DMS153 treated with DMSO at 0.1 percent for 48 hours (cell line): ENCODE results near the gene DACH2.
"Not testable (repeated sequence)": the region's sequence is repeated elsewhere in the genome, so short reads cannot be mapped to it uniquely, and the experiment has no call there.

Source experiments
- DNase-seq: peaks from one replicate; lab custom pipeline; 2025; ENCODE audit not compliant: unreplicated experiment; lab: John Stamatoyannopoulos, UW

Gene DACH2

DNA sequence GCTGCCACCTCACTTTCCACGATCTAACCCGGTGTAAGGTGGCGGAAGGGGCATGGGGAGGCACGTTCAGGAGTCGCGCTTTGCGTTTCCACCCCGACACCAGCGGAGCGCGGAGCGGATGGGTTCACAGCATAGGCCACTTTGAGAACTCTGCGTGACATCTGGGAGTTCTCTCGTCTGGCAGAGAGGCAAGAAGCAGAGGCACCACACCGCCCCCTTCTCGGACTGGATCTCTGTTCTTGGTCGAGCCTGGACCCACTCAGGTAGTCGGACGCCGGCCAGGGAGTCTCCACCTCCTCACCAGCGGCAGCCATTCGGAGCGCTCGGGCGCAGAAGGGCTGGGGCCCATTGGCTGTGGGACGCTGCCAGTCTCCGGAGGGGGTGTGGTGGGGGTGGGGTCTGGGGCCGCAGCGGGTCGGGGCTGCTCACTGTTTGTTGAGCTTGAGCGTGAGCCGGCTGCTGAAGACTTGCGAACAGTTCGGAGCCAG lies at the start of gene DACH2:
Gene DACH2 (plus strand): TSS at position 428 of the 488 bp plus-strand sequence.
- no peak for DNase-seq

GRCh38 chrX:86102341-86102740 lies 45.9 kb upstream of the DACH2 start:
- DNase-seq, result no peak

DNA sequence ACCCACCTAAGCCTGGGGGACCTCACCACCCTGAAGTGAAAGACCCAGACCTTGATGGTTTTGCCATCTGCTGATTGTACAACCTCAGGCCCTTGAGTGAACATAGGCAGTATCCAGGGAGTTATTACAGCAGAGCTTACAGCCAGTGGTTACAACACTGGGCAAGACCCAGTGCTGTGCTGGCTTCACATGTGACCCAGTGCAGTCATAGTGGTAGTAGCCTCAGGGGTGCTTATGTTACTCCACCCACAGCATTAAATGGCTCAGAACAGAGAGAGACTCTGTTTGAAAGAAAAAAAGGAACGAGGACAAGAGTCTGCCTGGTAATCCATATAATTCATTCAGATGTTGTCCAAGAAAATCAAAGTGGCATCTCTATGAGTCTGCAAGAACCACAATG lies 45.2 kb upstream of the DACH2 start:
- DNase-seq, result no peak

DNA sequence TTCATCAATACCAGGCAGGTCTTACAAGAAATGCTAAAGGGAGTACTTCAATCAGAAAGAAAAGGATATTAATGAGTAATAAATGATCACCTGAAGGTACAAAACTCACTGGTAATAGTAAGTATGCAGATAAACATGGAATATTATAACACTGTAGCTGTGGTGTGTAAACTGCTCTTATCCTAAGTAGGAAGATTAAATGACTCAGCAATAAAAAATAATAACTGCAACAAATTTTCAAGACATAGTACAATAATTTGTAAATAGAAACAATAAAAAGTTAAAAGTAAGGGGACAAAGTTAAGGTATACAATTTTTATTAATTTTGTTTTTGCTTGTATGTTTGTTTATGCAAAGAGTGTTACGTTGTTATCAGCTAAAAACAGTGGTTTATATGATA lies 43.7 kb upstream of the DACH2 start:
- DNase-seq, result no peak

DNA sequence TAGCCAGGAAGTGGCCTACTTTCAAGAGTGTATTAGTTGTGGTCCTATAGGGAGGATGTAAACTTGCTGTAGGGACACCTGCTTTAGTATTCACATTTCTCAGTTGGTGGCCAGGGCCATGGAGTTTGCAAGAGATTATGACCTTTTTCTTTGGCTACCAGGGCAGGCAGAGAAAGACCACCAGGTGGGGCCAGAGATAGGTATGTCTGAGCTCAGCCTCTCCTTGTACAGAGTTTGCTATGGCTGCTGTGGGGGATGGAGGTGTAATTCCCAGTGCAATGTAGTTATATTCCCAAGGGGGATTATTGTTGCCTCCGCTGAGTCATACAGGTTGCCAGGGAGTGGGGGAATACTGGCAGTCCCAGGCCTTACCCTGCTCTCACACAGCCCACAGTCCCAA lies 26.3 kb upstream of the DACH2 start:
- DNase-seq, result no peak

- no peak for DNase-seq
Observed at GRCh38 chrX:86133761-86134160, 14.5 kb upstream of the DACH2 start.

- DNase-seq, result no peak
Observed at GRCh38 chrX:86137071-86137470, 11.2 kb upstream of the DACH2 start.

DNA sequence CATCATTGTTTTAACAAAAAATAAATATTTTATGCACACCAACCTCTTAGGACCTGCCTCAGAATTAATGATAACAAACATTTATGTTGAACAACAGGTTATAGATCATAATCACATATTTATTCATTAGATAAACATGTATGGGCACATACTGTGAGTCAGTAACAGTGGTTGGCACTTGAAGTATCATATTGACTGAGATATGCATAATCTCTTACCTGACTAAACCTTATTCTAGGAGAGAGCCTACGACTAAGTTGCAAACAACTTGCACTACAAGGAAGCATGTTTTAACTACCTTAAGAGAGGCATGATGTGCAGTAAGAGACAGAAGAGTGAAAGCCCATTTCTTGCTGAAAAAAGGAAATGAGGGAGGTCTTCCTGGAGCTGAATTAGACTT lies 6.5 kb upstream of the DACH2 start:
- DNase-seq, result no peak

DNA sequence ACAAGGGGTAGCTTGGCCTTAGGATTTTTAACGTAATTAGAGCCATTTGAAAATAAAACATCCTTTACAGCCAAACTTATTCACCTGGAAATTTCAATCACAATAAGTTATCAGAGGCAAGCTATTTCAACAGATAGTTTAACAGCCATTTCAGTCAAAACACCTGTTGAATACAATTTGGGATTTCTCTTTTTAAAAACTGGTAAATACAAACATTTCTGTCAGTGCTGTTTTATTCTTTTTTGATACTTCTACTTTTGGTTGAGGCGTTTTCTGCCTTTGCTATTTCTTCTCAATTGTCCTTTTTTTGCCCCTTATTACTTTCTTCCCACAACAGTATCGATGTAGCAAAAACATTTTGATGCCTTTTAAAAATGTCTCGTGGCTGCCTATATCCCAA lies 2.1 kb upstream of the DACH2 start:
- no peak for DNase-seq

GRCh38 chrX:86148594-86148993 lies 343 bp downstream of the DACH2 start:
- DNase-seq, result no peak

DNA sequence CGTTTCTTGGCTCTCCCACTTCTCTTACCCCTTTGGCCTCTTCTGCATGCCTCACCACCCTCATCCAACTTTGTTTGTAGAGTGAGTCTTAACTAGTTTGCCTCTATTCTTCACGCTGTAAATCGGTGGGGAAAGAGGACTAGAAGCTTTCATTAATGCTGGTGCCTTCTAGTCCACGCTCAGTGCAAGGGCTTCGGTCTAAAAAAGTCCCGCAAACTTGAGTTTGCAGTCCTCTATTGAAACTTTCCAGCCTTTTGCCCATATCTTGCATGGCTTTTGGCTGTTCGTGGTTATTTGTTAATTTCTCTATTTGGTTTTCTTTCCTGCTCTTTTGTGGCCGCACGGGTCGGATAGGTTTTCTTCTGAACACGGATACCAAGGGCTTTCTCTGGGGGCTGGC lies 868 bp downstream of the DACH2 start:
- DNase-seq, result no peak

- DNase-seq, result no peak
Observed at GRCh38 chrX:86154553-86154952, 6.3 kb downstream of the DACH2 start.

GRCh38 chrX:86171366-86171765 lies 23.1 kb downstream of the DACH2 start:
- no peak for DNase-seq

- no peak for DNase-seq
Observed at GRCh38 chrX:86178906-86179305, 30.7 kb downstream of the DACH2 start.

DNA sequence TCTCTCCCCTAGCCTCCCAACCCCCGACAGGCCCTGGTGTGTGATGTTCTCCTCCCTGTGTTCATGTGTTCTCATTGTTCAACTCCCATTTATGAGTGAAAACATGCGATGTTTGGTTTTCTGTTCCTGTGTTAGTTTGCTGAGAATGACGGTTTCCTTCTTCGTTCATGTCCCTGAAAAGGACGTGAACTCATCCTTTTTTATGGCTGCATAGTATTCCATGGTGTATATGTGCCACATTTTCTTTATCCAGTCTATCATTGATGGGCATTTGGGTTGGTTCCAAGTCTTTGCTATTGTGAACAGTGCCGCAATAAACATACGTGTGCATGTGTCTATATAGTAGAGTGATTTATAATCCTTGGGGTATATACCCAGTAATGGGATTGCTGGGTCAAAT lies 33.1 kb downstream of the DACH2 start:
- not testable (repeated sequence) for DNase-seq

GRCh38 chrX:86192827-86193226 lies 44.6 kb downstream of the DACH2 start:
- DNase-seq, result no peak

DNA sequence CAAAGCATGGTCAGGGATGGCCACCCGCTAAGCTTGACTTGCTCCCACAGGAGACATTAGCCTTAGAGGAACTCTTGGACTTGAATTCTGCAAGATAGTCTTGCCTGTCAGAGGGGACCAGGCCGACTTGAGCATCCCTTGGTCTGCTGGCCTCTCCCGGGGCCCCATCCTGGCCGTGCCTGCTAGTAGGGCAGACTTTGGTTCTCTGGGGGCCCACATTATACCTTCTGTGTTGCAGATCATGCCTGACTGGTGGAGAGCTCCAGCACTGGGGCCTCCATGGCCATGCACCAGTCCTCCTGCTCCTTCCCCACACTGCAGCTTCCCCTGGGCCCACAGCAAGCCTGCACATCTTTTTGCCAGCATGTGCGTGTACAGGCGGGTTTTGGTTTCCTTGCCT lies 46.5 kb downstream of the DACH2 start:
- DNase-seq, result no peak

DNA sequence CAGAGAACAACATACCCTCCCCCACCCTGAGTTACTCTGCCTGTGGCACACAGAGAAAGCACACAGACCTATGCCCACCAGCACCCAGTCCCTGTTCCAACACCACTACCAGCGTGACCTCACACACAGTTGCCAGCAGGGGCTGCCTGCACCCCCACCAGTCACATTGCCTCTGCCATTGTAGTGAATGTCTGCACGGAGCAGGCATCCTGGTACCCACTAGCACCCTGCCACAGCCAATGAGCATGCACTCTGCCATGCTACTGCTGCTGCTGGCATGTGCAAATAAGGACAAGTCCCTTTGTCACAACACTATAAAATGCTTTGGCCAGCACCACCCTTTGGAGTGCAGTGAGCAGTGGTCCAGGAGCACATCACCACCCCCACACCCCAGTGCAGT lies 47.1 kb downstream of the DACH2 start:
- no peak for DNase-seq

DNA sequence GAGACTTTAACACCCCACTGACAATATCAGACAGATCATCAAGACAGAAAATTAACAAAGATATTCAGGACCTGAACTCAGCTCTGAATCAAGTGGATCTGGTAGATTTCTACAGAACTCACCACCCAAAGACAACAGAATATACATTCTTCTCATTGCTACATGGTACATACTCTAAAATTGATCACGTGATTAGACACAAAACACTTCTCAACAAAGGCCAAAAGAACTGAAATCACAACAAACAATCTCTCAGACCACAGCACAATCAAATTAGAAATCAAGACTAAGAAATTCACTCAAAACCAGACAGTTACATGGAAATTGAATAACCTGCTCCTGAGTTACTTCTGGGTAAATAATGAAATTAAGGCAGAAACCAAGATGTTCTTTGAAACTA lies 49.6 kb downstream of the DACH2 start:
- DNase-seq, result no peak

- DNase-seq, result no peak
Observed at GRCh38 chrX:86210772-86211171, 62.5 kb downstream of the DACH2 start.

GRCh38 chrX:86215260-86215659 lies 67.0 kb downstream of the DACH2 start:
- no peak for DNase-seq

DNA sequence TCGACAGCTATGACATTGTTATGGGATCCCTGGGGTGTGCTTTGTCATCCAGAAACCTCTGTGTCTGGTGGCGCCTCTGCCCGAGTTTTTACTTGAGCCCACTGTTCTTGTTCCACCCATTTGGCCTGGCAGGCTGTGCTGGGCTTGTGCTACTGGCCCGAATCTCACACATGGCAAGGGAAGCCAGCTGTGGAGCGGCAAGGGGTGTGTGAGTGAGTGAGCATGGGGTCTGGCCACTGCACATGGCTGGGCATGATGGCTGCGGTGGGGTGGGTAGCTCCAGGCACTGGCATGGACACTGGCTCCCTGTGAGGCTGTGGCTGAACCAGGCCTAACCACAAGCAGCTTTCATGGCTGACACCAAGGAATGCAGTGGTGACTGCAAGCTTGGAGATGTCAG lies 89.2 kb downstream of the DACH2 start:
- DNase-seq, result no peak

DNA sequence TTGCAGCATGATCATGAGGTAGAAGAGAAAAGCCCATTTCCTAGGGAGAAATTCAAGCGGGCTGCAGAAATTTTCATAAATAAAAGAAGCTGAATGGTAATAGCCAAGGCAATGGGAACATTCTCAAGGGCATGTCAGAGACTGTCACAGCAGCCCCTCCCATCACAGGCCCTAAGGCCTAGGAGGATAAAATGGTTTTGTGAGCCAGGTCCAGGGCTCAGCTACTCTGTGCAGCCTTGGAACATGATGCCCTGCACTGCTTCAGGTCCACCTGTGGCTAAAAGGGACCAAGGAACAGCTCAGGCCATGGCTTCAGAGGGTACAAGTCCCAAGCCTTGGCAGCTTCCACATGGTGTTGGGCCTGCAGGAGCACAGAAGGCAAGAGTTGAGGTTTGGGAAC lies 93.3 kb downstream of the DACH2 start:
- no peak for DNase-seq

GRCh38 chrX:86263526-86263925 lies 115.3 kb downstream of the DACH2 start:
- no peak for DNase-seq
